ENCODE measurements around the gene CCZ1B. TPM values are rescaled to one million over a fixed set of nuclear protein-coding genes. Genes with fewer than 3 reads are reported as not detected.
A peak's percentile ranks its signal among the peaks of the same experiment; 100 is the strongest.
"Not testable (repeated sequence)": the region's sequence is repeated elsewhere in the genome, so short reads cannot be mapped to it uniquely, and the experiment has no call there.

Gene CCZ1B
- 10 to 100 TPM; 21.1 to 35.8 (median 24.7) TPM for total RNA-seq
- polyA plus RNA-seq = 10 to 100 TPM; 27.7 to 33.0 TPM

DNA sequence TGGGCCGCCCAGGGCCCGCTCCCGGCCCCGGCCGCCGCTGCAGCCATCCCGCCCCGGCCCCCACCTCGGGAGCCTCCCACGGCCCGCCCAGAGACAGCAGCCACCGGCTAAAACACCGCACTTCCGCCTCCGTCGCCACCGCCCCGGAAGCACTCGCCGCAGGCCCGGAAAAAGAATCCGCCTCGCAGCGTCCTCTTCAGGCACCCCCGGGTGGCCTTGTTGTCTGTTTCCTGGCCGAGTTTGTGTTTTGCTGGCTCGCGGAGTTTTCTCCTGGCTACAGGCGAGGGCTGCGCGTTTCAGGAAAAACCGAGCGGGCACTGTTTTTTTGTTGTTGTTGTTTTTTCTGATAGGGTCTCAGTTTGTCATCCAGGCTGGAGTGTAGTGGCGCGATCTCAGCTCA lies at the start of gene CCZ1B:
Gene CCZ1B (minus strand): TSS at position 125 of the 400 bp plus-strand sequence. CDS start 78 bp downstream, at position 47.
- H3K36me3 ChIP-seq; H3K9me3 ChIP-seq; H3K27me3 ChIP-seq; FAIRE-seq; intact Hi-C loops (cut with DNase I); H3K4me1 ChIP-seq: not testable (repeated sequence)
- DNase-seq (peak; percentile 63 to 90 (median 76)), ATAC-seq (peak; percentile 98 to 99 (median 99))
- Histone ChIP-seq H3K4me3 (peak within 1 kb of the TSS; percentile 26 to 66 (median 39)), H3K27ac (peak within 1 kb of the TSS; percentile 29 to 69 (median 58))
- WGBS, 2 donors = 1% methylated on average over 21 to 26 of the region's 35 CpGs

- H3K4me1 ChIP-seq; FAIRE-seq; H3K4me3 ChIP-seq; H3K9me3 ChIP-seq; H3K27ac ChIP-seq; intact Hi-C loops (cut with DNase I); H3K36me3 ChIP-seq; H3K27me3 ChIP-seq; DNase-seq; ATAC-seq: not testable (repeated sequence)
- WGBS, 2 donors = 83 to 89% methylated on average over 15 of the region's 15 CpGs
These were observed 48.9 kb upstream of the CCZ1B start for GRCh38 chr7:6875022-6875421.

DNA sequence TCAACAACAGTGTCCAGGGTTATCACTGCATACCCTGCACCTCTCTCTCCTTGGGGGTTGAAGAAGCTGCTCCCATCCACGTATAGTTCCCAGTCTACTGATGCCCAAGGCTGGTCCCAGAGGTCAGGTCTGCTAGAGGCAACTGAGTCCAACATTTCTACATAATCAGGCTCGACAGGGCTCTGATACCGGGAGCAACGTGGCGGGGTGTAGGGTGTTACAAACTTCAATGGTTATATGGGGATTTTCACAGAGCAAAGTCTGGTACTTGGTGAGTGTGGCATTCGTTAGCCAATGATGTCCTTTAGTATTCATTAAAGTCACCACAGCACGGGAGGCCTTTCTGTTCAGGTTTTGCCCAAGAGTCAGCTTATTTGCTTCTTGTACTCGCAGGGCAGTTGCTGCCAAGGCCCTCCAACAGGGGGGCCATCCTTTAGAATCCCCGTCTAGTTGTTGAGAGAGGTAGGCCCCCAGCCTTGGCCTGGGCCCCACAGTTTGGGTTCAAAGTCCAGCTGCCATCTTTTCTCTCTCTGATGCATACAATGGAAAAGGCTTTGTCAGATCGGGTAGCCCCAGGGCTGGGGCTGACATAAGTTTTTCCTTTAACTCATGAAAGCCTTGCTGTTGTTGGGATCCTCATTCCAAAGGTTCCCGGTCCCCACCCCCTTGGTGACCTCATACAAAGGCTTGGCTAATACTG lies 46.3 kb upstream of the CCZ1B start:
- H3K27ac ChIP-seq; DNase-seq; intact Hi-C loops (cut with DNase I); FAIRE-seq; H3K36me3 ChIP-seq; H3K4me3 ChIP-seq; H3K4me1 ChIP-seq; H3K9me3 ChIP-seq; ATAC-seq; H3K27me3 ChIP-seq: not testable (repeated sequence)
- 69 to 71% methylated on average over 11 of the region's 11 CpGs for WGBS, 2 donors

DNA sequence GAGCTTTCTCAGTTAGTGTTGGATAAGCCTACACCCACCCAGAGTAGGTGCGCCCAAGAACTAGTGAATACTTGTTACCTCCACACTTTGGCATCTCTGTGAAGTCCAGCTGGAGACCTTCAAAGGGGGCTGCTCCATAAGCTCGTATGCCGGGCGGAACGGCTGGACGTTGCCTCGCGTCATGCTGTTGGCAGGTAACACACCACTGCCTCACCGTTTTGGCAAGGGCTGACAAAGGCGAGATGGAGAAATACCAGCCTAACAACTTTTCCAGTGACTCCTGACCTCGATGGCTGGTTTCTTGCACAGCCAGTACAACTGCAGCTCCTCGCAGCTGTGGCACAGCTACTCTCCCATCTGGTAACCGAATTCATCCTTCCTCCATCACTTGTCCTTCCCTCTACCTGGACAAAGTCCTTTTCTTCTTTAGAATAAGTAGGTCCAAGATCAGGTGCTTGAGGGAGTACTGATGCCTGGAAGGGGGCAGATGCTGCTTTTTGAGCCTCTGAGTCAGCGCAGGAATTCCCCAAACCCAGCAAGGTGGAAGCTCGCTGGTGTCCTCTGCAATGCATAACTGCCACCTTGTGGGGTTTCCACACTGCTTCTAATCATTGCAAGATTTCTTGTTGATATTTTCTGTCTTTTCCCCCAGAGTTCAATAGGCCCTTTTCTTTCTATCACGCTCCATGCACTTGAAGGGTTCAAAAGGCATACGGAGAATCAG lies 45.5 kb upstream of the CCZ1B start:
- H3K4me3 ChIP-seq; intact Hi-C loops (cut with DNase I); H3K9me3 ChIP-seq; H3K27me3 ChIP-seq; H3K4me1 ChIP-seq; ATAC-seq; H3K36me3 ChIP-seq; H3K27ac ChIP-seq; FAIRE-seq: not testable (repeated sequence)
- 43 to 53% methylated on average over 17 of the region's 17 CpGs for WGBS, 2 donors
- peak in 3 of 6 donors; percentile 11 to 40 (median 35) for DNase-seq

GRCh38 chr7:6864751-6865150 lies 38.7 kb upstream of the CCZ1B start:
- H3K9me3 ChIP-seq; H3K27me3 ChIP-seq; H3K36me3 ChIP-seq; H3K4me3 ChIP-seq; H3K4me1 ChIP-seq; ATAC-seq; FAIRE-seq; H3K27ac ChIP-seq; intact Hi-C loops (cut with DNase I); DNase-seq: not testable (repeated sequence)
- 66 to 69% methylated on average over 10 of the region's 10 CpGs for WGBS, 2 donors

DNA sequence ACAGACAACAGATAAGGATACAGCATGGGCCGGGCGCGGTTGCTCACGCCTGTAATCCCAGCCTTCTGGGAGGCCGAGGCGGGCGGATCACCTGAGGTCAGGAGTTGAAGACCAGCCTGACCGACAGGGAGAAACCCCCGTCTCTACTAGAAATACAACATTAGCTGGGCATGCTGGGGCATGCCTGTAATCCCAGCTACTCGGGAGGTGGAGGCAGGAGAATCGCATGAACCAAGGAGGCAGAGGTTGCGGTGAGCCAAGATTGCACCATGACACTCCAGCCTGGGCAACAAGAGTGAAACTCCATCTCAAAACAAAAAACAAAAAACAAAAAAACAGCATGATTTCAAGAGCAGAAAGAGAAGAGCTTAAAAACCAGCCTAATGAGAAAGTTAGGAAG lies 38.1 kb upstream of the CCZ1B start:
- H3K4me3 ChIP-seq; H3K27ac ChIP-seq; H3K36me3 ChIP-seq; H3K9me3 ChIP-seq; DNase-seq; intact Hi-C loops (cut with DNase I); H3K4me1 ChIP-seq; FAIRE-seq; ATAC-seq; H3K27me3 ChIP-seq: not testable (repeated sequence)
- WGBS, 2 donors = 72 to 75% methylated on average over 12 of the region's 12 CpGs

- H3K4me1 ChIP-seq; H3K27ac ChIP-seq; H3K4me3 ChIP-seq; FAIRE-seq; ATAC-seq; H3K27me3 ChIP-seq; DNase-seq; H3K36me3 ChIP-seq; intact Hi-C loops (cut with DNase I); H3K9me3 ChIP-seq: not testable (repeated sequence)
- 69 to 81% methylated on average over 11 to 13 of the region's 13 CpGs for WGBS, 2 donors
These were observed 36.8 kb upstream of the CCZ1B start for GRCh38 chr7:6862876-6863275.

- TF ChIP-seq, protein P1, sequence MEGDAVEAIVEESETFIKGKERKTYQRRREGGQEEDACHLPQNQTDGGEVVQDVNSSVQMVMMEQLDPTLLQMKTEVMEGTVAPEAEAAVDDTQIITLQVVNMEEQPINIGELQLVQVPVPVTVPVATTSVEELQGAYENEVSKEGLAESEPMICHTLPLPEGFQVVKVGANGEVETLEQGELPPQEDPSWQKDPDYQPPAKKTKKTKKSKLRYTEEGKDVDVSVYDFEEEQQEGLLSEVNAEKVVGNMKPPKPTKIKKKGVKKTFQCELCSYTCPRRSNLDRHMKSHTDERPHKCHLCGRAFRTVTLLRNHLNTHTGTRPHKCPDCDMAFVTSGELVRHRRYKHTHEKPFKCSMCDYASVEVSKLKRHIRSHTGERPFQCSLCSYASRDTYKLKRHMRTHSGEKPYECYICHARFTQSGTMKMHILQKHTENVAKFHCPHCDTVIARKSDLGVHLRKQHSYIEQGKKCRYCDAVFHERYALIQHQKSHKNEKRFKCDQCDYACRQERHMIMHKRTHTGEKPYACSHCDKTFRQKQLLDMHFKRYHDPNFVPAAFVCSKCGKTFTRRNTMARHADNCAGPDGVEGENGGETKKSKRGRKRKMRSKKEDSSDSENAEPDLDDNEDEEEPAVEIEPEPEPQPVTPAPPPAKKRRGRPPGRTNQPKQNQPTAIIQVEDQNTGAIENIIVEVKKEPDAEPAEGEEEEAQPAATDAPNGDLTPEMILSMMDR (IDR thresholded peaks at IDR 0.05) = peak; percentile 66 to 80 (median 72)
- H3K4me1 ChIP-seq; FAIRE-seq; H3K9me3 ChIP-seq; H3K36me3 ChIP-seq; H3K27me3 ChIP-seq; H3K4me3 ChIP-seq; intact Hi-C loops (cut with DNase I); H3K27ac ChIP-seq: not testable (repeated sequence)
- 9 to 10% methylated on average over 14 of the region's 14 CpGs for WGBS, 2 donors
- DNase-seq (peak; percentile 54 to 89 (median 78)), ATAC-seq (peak in 1 of 4 donors; percentile 27)
These were observed 31.7 kb upstream of the CCZ1B start for GRCh38 chr7:6857721-6858314.

DNA sequence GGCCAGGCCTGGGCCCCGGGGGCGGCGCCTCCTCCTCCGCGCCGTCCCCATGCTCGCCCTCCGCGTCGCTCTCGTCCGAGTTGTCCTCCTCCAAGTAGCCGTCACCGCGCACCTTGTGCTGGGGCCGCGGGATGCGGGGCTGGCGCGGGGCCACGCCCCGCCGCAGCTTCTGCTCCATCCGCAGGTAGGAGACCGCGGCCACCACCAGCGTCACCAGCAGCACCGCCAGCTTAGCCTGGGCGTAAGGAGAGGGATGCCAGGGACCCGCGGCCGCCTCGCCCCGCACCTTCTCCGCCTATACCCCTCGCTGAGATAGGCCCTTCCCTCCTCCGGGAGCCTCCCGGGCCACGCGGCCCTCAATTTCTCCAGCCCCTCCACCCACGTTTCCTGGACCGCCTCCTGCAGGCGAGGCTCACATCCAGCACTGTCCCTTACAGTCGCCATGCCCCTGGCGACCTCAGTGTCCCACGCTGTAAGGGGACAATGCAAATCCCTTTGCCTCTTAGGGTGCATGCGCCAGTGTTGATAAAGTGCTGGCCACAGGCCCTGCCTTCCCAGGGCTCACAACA lies 29.6 kb upstream of the CCZ1B start:
- H3K36me3 ChIP-seq; intact Hi-C loops (cut with DNase I); H3K9me3 ChIP-seq; H3K4me1 ChIP-seq; H3K27ac ChIP-seq; ATAC-seq; H3K27me3 ChIP-seq; FAIRE-seq: not testable (repeated sequence)
- peak in 1 of 6 donors; percentile 27 for DNase-seq
- peak overlapping the region in 2 of 4 donors; percentile 32 to 47 for H3K4me3 ChIP-seq
- 3 to 4% methylated on average over 12 to 43 of the region's 47 CpGs for WGBS, 2 donors

- intact Hi-C loops (cut with DNase I); H3K27me3 ChIP-seq; FAIRE-seq; H3K9me3 ChIP-seq; ATAC-seq; H3K4me1 ChIP-seq; H3K36me3 ChIP-seq; H3K27ac ChIP-seq: not testable (repeated sequence)
- peak overlapping the region in 2 of 4 donors; percentile 32 to 47 for H3K4me3 ChIP-seq
- DNase-seq = peak in 2 of 6 donors; percentile 36 to 49
- WGBS, 2 donors = 1% methylated on average over 13 to 57 of the region's 71 CpGs
These were observed 28.9 kb upstream of the CCZ1B start for GRCh38 chr7:6854747-6855562.

Data from pancreas (tissue), 10 donors.